ENCODE results near the gene HPF1. TPM values are rescaled to one million over a fixed set of nuclear protein-coding genes. Genes with fewer than 3 reads are reported as not detected.

HPF1 gene
- total RNA-seq, 4 donors from 2014 or later: 12.8 to 37.0 (median 22.8) TPM

DNA sequence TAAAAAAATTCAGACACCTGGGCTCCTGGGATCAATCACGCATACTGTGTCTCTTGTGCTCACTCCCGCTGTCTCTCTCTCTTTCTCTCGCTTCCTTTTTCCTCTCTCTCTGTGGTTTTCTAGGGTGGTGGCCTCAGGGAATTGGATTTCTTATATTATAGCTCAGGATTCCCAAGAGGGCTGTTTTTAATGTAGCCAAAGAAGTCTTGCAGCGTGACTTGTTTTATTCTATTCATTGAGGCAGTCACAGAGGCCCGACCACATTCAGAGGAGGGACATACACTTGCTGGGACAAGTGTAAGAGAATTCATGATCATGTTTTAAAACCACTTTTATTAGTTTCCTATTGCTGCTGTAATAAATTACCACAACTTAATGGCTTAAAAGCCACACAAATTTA lies 59.4 kb downstream of the HPF1 start:
- TF ChIP-seq, protein P1, sequence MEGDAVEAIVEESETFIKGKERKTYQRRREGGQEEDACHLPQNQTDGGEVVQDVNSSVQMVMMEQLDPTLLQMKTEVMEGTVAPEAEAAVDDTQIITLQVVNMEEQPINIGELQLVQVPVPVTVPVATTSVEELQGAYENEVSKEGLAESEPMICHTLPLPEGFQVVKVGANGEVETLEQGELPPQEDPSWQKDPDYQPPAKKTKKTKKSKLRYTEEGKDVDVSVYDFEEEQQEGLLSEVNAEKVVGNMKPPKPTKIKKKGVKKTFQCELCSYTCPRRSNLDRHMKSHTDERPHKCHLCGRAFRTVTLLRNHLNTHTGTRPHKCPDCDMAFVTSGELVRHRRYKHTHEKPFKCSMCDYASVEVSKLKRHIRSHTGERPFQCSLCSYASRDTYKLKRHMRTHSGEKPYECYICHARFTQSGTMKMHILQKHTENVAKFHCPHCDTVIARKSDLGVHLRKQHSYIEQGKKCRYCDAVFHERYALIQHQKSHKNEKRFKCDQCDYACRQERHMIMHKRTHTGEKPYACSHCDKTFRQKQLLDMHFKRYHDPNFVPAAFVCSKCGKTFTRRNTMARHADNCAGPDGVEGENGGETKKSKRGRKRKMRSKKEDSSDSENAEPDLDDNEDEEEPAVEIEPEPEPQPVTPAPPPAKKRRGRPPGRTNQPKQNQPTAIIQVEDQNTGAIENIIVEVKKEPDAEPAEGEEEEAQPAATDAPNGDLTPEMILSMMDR (IDR thresholded peaks at IDR 0.05; ENCODE audit: low read depth): no peak

DNA sequence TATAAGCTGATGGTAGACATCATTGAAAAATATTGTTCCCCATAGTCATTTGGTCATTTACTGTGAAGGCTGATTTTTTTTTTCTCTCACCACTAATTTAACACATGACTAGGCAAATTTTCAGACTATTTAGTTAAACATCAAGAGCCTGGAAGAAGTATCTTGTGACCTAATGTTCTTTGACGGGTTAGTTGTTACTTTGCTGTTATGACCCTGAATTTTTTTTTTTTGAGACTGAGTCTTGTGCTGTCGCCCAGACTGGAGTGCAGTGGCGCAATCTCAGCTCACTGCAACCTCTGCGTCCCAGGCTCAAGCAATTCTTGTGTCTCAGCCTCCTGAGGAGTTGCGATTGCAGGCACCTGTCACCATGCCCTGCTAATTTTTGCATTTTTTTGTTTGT lies 67.0 kb downstream of the HPF1 start:
- TF ChIP-seq, protein P1 (IDR thresholded peaks at IDR 0.05; ENCODE audit: low read depth): no peak

DNA sequence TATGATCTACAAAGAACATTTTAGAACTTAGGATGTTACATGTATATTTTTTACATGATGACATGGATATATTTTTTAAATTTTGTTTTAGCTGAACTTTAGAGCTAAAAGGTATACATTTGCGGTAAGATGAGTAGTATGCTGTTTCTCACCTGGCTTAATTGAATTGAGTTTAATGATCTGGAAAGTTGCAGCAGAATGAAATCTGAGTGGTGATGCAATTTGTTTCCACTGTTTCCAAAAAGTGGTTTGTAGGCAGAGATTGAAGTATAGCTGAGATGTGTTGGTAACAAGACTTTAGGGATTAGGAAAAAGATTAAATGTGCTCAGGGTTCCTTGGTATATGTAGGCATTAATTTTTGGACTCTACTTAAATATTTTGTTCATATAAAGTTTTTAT lies 68.1 kb downstream of the HPF1 start:
- TF ChIP-seq, protein P1 (IDR thresholded peaks at IDR 0.05; ENCODE audit: low read depth): no peak

DNA sequence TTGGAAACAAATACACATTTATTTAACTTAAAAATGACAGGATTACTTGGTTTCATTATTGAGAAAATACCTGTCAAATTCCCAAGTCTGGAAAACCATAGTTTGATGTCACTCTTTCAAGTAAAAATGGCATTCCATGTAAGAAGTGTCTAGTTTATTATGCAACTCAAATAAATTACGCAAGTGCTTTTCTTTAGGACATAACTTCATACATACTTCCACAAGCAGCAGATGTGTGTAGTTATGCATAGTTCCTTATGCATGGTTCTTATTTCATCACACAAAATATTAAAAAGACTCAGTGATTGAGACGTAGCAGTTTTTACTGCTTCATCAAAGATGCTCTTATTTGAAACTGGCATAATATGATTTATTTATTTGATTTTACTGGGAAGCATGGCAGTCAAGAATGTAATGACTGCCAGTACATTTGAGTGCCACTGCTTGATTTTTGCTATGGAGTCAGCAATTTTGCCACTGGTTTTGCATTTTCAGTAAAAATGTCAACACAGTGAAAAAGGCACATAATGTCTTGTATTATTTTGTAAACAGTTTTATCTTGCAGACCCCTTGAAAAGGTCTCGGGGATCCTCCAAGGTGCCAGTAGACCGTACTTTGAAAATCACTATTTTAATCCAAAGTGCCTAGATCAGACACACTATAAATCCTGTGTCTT lies 75.2 kb downstream of the HPF1 start:
- TF ChIP-seq, protein P1 (IDR thresholded peaks at IDR 0.05; ENCODE audit: low read depth): no peak

Other genes with a start within 250 kb of the HPF1 start
- gene NEK1, start 145.4 kb downstream of the HPF1 start, total RNA-seq: 10 to 100 TPM; 10.7 to 15.9 (median 14.0) TPM
- 10 to 100 TPM; 26.2 to 31.5 (median 28.4) TPM for gene CLCN3, start 137.4 kb downstream of the HPF1 start, total RNA-seq

Data from subcutaneous adipose tissue (tissue), 4 donors.